GM21515 (cell line): ENCODE data around the gene RSPRY1.

Experiments used
- ATAC-seq: cut with Tn5 transposase; IDR thresholded peaks from one replicate; pipeline ENCODE4 v1.9.1; 2021; ENCODE audit not compliant: unreplicated experiment

RSPRY1 gene

GRCh38 chr16:57185945-57186871, at the start of gene RSPRY1, which contains the start of gene PSME3IP1:
TSS of gene RSPRY1 (plus strand) at chr16:57186329. CDS start at chr16:57204659, 18,330 bp downstream.
TSS of gene PSME3IP1 (minus strand) at chr16:57186039. CDS start at chr16:57173854, 12,185 bp downstream.
- peak; percentile 87 for ATAC-seq

GRCh38 chr16:57137043-57137442, 49.1 kb upstream of the RSPRY1 start:
- no peak for ATAC-seq

DNA sequence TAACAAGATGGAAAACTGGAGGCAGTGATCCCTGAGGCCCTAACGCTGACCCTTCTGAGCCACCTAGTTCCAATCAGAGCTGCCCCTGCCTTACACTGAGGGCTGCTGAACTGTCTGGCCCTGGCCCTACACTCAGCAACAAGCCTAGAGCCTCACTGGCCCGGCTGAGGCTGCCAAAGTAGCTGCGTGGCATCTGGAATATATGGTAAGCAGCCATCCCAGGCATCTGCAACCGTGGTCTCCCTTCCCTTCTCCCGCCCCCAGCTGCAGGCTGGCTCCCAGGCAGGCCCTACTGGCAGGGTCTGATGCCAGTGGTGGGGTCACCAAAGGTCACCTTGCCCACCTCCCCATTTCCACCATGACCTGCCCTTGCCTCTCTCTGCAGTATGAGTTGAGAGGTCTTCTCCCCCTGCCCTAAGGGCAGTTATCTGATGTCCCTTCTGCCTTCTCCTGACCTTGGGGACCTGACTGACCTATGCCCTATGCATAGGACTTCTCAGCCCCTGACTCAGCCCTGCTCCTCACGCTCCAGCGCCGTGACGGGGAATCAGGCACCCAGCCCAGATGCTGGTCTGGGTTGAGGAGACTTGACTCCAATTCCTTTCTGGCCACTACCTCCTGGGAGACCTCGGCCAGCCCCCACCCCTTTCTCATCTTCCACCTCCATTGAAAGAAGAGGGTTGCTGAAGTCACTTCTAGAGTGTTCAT, 48.4 kb upstream of the RSPRY1 start:
- no peak for ATAC-seq

DNA sequence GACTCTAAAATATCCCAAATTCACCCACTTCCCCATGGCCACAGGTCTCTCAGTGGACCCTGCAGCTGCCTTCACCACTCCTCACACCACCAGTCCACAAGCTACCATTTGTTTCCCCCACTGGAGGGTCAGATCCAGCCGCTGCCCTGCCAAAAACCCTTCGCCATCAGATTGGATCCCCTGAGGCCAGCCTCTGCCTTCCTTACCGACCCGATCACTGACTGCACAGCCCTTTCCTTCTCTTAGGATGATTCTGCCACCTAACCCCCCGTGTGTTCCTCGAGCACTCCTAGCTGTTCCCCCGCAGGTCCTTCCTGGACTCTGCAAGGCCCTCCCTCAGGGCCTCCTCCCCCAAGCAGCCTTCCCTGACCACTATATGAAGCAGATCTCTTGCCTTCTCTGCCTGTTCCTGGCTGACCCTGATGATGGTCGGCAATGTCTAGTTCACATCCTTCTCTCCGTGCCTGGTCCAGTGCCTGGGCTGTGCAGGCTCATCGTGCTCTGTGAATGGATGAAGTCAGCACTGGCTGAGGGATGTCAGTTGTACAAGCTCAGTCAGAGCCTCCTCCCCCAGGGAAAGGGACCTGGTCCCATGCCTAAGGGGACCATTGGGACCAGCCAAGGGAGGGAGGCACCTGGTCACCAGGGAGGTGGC, 47.7 kb upstream of the RSPRY1 start:
- no peak for ATAC-seq

- ATAC-seq, result no peak
Observed at GRCh38 chr16:57140931-57141668, 45.0 kb upstream of the RSPRY1 start.

- ATAC-seq, result no peak
Observed at GRCh38 chr16:57141822-57142631, 44.1 kb upstream of the RSPRY1 start.

- ATAC-seq, result no peak
Observed at GRCh38 chr16:57143149-57143921, 42.8 kb upstream of the RSPRY1 start.

GRCh38 chr16:57144027-57144426, 42.1 kb upstream of the RSPRY1 start:
- no peak for ATAC-seq

DNA sequence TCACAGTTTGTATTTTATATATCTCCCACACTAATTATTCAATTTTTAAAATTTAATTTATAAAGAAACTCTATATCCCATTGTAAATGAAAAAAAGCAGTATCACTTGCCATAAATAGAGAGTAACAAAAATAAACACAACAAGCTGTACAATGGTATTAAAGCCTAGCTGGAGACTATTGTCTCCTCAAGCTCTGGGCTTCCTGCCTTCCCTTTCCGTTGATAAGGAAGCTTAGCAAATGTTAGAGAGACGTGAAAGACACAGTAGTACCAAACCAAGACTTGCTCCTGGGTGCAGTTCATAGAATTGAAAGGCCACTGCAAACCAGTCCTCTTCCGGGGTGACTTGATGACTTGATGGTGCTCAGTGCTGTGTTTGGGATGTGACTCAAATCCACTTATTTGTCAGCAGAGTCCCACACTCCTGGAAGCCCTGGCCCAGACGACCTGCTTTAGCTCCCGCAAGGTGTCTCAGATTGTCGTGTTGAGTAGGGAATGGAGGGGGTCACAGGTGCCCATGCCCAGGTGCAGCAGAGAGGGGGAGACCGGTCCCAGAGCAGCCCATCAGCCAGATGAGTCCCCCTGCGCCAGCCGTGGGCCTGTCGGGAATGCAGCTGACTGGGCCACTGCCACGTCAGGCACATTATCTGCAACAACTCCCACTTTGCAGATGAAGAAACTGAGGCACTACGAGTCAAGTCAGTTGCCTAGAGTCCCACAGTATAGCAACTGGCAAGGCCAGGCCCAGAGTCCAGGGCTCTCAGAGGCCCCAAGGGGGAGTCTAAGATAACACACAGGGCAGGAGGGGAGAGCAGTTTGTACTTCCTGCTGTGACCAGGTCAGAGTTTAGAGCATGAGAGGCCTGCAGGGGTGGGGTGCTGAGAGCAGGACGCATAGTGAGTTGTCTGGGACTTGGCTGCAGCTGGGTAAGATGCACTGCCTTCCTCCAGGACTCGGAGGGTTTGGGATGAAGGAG, 40.8 kb upstream of the RSPRY1 start:
- no peak for ATAC-seq

DNA sequence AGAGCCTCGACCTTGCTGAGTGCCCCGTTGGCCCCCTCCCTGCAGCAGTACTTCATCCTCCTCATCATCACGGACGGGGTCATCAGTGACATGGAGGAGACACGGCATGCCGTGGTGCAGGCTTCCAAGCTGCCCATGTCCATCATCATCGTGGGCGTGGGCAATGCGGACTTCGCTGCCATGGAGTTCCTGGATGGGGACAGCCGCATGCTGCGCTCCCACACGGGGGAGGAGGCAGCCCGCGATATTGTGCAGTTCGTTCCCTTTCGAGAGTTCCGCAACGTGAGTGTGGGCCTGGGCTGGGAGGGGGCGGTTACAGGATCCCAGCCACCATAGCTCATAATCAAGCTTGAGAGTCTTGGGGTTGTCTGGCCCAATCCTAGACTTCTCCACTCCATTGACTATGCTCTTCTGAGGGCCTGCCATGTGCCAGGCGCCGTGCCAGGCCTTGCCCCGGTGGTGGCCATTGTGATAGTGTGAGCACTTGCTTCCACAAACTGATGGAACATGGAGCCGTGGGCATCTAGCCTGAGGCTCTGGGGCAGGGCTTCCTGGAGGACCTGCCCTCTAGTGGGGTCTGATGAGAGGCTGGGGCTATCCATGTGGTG, 40.0 kb upstream of the RSPRY1 start:
- ATAC-seq, result no peak

DNA sequence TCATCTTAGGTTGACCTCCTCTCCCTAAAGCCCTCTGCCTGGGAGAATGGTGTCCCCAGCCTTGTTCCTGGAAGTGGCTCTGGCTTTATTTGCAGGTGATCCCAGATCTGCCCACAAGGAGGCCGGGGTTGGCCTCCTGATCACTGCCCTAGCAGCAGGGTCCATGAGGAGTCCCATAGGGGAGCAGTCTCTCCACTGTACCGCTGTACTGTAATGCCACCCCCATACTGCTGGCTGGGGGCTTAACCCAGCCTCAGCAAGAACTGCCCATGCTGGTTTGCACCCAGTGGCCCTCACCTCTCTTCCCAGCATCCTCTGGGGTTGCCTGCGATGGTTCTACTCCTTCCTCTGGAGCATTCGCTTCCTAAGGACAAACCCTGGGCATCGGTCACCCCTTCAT, 39.4 kb upstream of the RSPRY1 start:
- ATAC-seq, result no peak

DNA sequence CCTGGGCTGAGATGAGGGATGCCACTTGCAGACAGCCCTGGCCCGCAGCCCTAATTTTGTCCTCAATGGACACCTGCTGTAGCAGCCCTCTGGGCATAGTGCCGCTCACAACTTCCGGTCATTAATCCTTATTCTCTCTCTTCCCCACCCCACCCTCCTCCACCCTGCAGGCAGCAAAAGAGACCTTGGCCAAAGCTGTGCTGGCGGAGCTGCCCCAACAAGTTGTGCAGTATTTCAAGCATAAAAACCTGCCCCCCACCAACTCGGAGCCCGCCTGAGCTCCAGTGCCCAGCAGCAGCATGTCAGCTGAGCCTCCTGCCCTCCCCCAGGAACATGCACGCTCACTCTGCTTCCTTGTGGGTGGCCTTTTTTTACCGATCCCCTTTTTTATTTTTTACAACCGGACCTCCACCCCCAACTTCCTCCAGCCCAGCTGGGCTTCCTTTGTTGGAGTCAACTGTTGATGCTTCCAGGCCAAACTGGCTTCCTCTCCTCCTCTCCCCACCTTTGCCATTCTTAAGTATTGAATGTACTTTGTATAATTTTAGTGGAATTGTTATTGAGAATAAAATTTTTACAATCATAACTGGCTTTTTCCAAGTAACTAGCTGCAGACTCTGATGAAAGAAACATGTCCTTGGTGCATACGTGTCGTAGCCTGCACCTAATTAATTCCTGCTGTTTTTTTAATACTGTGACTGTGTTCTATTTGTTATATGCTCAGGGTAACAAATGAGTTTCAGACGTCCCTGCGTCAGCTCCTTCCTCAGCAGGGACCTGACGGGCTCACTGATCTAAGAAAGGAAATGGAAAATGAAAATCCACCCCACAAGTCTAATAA, 38.5 kb upstream of the RSPRY1 start:
- ATAC-seq, result no peak

GRCh38 chr16:57148481-57148880, 37.6 kb upstream of the RSPRY1 start:
- ATAC-seq, result no peak

GRCh38 chr16:57149391-57149790, 36.7 kb upstream of the RSPRY1 start:
- ATAC-seq, result no peak

DNA sequence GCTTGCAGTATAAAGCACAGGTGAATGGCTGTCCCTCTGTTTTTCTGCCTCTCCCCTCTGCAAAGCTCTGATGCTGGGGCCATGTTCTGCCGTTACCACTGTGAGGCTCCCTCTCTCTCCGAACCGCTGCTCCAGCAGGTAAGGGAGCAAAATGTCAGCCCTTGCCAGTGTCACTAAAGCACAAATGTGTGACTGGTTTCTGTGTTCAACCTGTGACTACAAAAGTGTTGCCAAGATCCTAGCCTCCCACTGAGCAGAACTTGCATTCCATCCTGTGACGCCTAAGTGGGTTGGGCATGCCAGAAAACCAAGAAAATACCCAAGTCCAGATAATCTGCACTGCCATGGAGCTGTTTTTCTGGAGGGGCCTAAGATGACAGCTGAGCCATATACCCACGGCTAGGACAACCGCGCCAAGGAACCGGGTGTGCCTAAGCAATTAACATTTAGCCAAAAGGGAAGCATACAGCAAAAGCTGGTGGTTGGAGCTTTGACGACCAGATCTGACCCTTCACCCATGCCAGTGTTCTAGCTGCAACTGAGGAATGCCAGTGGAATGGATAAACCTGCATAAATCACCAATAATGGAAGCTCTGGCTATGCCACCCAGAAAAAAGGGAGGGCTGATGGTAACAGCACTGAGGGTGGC, 35.3 kb upstream of the RSPRY1 start:
- ATAC-seq, result no peak

GRCh38 chr16:57151369-57151768, 34.8 kb upstream of the RSPRY1 start:
- ATAC-seq, result no peak
